ENCODE data around the gene CCDC91. TPM values are rescaled to one million over a fixed set of nuclear protein-coding genes. Genes with fewer than 3 reads are reported as not detected.

Gene CCDC91
- total RNA-seq, 1 donor from 2014 or later: 76.6 TPM

DNA sequence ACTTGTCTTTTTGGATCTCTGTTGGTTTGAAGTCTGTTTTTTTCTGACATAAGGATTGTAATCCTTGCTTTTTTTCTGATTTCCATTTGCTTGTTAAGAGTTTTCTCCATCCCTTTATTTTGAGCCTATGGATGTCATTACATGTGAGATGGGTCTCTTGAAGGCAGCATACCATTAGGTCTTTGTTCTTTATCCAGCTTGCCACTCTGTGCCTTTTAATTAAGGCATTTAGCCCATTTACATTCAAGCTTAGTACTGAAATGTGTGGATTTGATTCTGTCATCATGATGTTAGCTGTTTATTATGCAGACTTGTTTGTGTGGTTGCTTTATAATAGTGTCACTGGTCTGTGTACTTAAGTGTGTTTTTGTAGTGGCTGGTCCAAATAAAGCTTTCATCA lies 100.0 kb downstream of the CCDC91 start:
- DNase-seq (ENCODE audit: extremely low spot score in 2 of 2): no peak
- Histone ChIP-seq H3K27me3 (no peaks in the 10 kb centered on the region), H3K4me1 (no peaks in the 10 kb centered on the region), H3K36me3 (no peaks in the 10 kb centered on the region), H3K27ac (no peak overlapping the region), H3K4me3 (no peak overlapping the region), H3K9me3 (peaks cover 12% of the 10 kb centered on the region)
- TF ChIP-seq POLR2AphosphoS5 (IDR thresholded peaks at IDR 0.05; ENCODE audit: insufficient read depth in 1 of 2, low read depth in 1 of 2) (no peak), POLR2A (IDR thresholded peaks at IDR 0.05) (no peak), CTCF (IDR thresholded peaks at IDR 0.05) (no peak)
- intact Hi-C loops (cut with DNase I): no loop called here

GRCh38 chr12:28292699-28293098 lies 102.4 kb downstream of the CCDC91 start:
- Histone ChIP-seq H3K27me3 (no peaks in the 10 kb centered on the region), H3K4me1 (no peaks in the 10 kb centered on the region), H3K36me3 (no peaks in the 10 kb centered on the region), H3K9me3 (peaks cover 12% of the 10 kb centered on the region), H3K4me3 (no peak overlapping the region), H3K27ac (no peak overlapping the region)
- intact Hi-C loops (cut with DNase I): no loop called here
- TF ChIP-seq POLR2AphosphoS5 (IDR thresholded peaks at IDR 0.05; ENCODE audit: insufficient read depth in 1 of 2, low read depth in 1 of 2) (no peak), POLR2A (IDR thresholded peaks at IDR 0.05) (no peak), CTCF (IDR thresholded peaks at IDR 0.05) (no peak)
- no peak for DNase-seq (ENCODE audit: extremely low spot score in 2 of 2)

DNA sequence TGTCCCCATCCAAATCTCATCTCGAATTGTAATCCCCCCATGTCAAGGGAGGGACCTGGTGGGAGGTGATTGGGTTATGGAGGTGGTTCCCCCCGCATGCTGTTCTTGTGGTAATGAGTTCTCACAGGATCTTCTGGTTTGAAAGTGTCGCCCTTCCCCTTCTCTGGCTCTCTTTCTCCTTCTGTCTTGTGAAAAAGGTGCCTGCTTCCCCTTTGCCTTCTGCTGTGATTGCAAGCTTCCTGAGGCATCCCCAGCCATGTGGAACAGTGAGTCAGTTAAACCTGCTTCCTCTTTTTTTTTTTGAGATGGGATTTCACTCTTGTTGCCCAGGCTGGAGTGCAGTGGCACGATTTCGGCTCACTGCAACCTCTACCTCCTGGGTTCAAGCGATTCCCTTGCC lies 104.0 kb downstream of the CCDC91 start:
- no peak overlapping the region for H3K27ac ChIP-seq

DNA sequence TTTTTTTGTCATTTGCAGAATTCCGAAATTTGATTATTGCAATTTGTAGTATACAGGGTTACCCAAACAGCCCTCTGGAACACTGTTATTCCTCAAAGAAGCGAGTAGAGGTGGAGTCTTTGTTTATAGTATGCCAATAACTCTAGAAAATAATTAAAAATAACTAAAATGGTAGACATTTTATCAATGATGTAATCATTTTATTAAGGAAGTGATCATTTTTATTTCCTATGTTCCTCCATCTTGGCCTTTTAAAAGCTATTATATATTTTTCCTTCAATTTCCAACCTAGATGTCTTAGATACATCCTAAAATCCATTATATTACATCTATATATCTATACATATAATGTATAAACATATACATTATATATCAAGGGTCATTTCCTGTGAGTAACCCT lies 106.0 kb downstream of the CCDC91 start:
- peaks cover under 1% of the 10 kb centered on the region for H3K9me3 ChIP-seq
- no peak for DNase-seq (ENCODE audit: extremely low spot score in 2 of 2)
- no peaks in the 10 kb centered on the region for H3K36me3 ChIP-seq
- no peak for TF ChIP-seq POLR2A (IDR thresholded peaks at IDR 0.05)
- TF ChIP-seq POLR2AphosphoS5 (IDR thresholded peaks at IDR 0.05; ENCODE audit: insufficient read depth in 1 of 2, low read depth in 1 of 2): no peak
- TF ChIP-seq CTCF (IDR thresholded peaks at IDR 0.05): no peak
- H3K27ac ChIP-seq: no peak overlapping the region
- no peak overlapping the region for H3K4me3 ChIP-seq
- no peaks in the 10 kb centered on the region for H3K27me3 ChIP-seq
- intact Hi-C loops (cut with DNase I): no loop called here
- H3K4me1 ChIP-seq: no peaks in the 10 kb centered on the region

More for the DNA sequence above, 104.0 kb downstream of the CCDC91 start:
- no peak for DNase-seq (ENCODE audit: extremely low spot score in 2 of 2)
- H3K27me3 ChIP-seq: no peaks in the 10 kb centered on the region
- no peak overlapping the region for H3K4me3 ChIP-seq
- H3K36me3 ChIP-seq: no peaks in the 10 kb centered on the region
- H3K9me3 ChIP-seq: peaks cover 12% of the 10 kb centered on the region
- no peaks in the 10 kb centered on the region for H3K4me1 ChIP-seq
- intact Hi-C loops (cut with DNase I): no loop called here
- TF ChIP-seq POLR2A (IDR thresholded peaks at IDR 0.05) (no peak), CTCF (IDR thresholded peaks at IDR 0.05) (no peak), POLR2AphosphoS5 (IDR thresholded peaks at IDR 0.05; ENCODE audit: insufficient read depth in 1 of 2, low read depth in 1 of 2) (no peak)

- H3K9me3 ChIP-seq: no peaks in the 10 kb centered on the region
- no peaks in the 10 kb centered on the region for H3K36me3 ChIP-seq
- DNase-seq (ENCODE audit: extremely low spot score in 2 of 2): no peak
- intact Hi-C loops (cut with DNase I): no loop called here
- H3K27ac ChIP-seq: no peak overlapping the region
- H3K4me3 ChIP-seq: no peak overlapping the region
- TF ChIP-seq POLR2AphosphoS5 (IDR thresholded peaks at IDR 0.05; ENCODE audit: insufficient read depth in 1 of 2, low read depth in 1 of 2) (no peak), CTCF (IDR thresholded peaks at IDR 0.05) (no peak), POLR2A (IDR thresholded peaks at IDR 0.05) (no peak)
- no peaks in the 10 kb centered on the region for H3K4me1 ChIP-seq
- no peaks in the 10 kb centered on the region for H3K27me3 ChIP-seq
Measured at GRCh38 chr12:28303192-28303591, 112.9 kb downstream of the CCDC91 start.

All from vagina (tissue), 2 donors.